Left renal pelvis (tissue), 4 donors: ENCODE measurements around the gene ZDHHC14. TPM values are rescaled to one million over a fixed set of nuclear protein-coding genes. Genes with fewer than 3 reads are reported as not detected.

Source experiments
- DNase-seq, 4 donors: peaks; one replicate each; pipeline ENCODE4 v3.0.0-alpha.2; 2013; ENCODE audit warnings: low read depth in 4 of 4, low spot score in 3 of 4
- polyA plus RNA-seq, 4 donors: library from polyadenylated mRNA; unstranded; fragments of 120-200 nt; gene quantifications; one replicate each; pipeline ENCODE4 v1.2.1, GENCODE V29; 2013; ENCODE audit not compliant: insufficient read length in 4 of 4

ZDHHC14 gene
- polyA plus RNA-seq, 4 donors = 14.3 to 25.1 (median 21.5) TPM

- DNase-seq = no peak
These were observed 226.5 kb downstream of the ZDHHC14 start for GRCh38 chr6:157607317-157608109.

- no peak for DNase-seq
These were observed 227.5 kb downstream of the ZDHHC14 start for GRCh38 chr6:157608221-157609075.

GRCh38 chr6:157609117-157609516 is 228.1 kb downstream of the ZDHHC14 start:
- no peak for DNase-seq

- no peak for DNase-seq
These were observed 228.6 kb downstream of the ZDHHC14 start for GRCh38 chr6:157609556-157609955.

GRCh38 chr6:157610451-157610999 is 229.5 kb downstream of the ZDHHC14 start:
- no peak for DNase-seq

GRCh38 chr6:157611406-157611805 is 230.4 kb downstream of the ZDHHC14 start:
- no peak for DNase-seq

- DNase-seq = no peak
These were observed 232.1 kb downstream of the ZDHHC14 start for GRCh38 chr6:157613011-157613522.

- no peak for DNase-seq
These were observed 233.1 kb downstream of the ZDHHC14 start for GRCh38 chr6:157614026-157614568.

- no peak for DNase-seq
These were observed 234.4 kb downstream of the ZDHHC14 start for GRCh38 chr6:157615420-157615769.

GRCh38 chr6:157615951-157616350 is 235.0 kb downstream of the ZDHHC14 start:
- no peak for DNase-seq

- no peak for DNase-seq
These were observed 240.0 kb downstream of the ZDHHC14 start for GRCh38 chr6:157620944-157621343.

- DNase-seq = no peak
These were observed 240.4 kb downstream of the ZDHHC14 start for GRCh38 chr6:157621406-157621805.

GRCh38 chr6:157622427-157622826 is 241.4 kb downstream of the ZDHHC14 start:
- DNase-seq = no peak

GRCh38 chr6:157625111-157625510 is 244.1 kb downstream of the ZDHHC14 start:
- no peak for DNase-seq

GRCh38 chr6:157625764-157626163 is 244.8 kb downstream of the ZDHHC14 start:
- DNase-seq = no peak

- DNase-seq = no peak
These were observed 246.4 kb downstream of the ZDHHC14 start for GRCh38 chr6:157627195-157627966.

- DNase-seq = no peak
These were observed 247.5 kb downstream of the ZDHHC14 start for GRCh38 chr6:157628463-157628862.

GRCh38 chr6:157629220-157629619 is 248.2 kb downstream of the ZDHHC14 start:
- DNase-seq = no peak

GRCh38 chr6:157630463-157631080 is 249.6 kb downstream of the ZDHHC14 start:
- no peak for DNase-seq

GRCh38 chr6:157631412-157631811 is 250.4 kb downstream of the ZDHHC14 start:
- no peak for DNase-seq
